NT2/D1 (cell line): ENCODE results near the gene GALNT16.

Experiments used
- YY1 ChIP-seq: IDR thresholded peaks from 2 replicates; pipeline ENCODE4 v1.6.1; 2011; ENCODE audit not compliant: insufficient read length, insufficient read depth
- ZNF274 ChIP-seq: IDR thresholded peaks from 2 replicates; pipeline ENCODE4 v1.6.1; 2011; ENCODE audit warnings: mild to moderate bottlenecking, low read depth, low read length

DNA sequence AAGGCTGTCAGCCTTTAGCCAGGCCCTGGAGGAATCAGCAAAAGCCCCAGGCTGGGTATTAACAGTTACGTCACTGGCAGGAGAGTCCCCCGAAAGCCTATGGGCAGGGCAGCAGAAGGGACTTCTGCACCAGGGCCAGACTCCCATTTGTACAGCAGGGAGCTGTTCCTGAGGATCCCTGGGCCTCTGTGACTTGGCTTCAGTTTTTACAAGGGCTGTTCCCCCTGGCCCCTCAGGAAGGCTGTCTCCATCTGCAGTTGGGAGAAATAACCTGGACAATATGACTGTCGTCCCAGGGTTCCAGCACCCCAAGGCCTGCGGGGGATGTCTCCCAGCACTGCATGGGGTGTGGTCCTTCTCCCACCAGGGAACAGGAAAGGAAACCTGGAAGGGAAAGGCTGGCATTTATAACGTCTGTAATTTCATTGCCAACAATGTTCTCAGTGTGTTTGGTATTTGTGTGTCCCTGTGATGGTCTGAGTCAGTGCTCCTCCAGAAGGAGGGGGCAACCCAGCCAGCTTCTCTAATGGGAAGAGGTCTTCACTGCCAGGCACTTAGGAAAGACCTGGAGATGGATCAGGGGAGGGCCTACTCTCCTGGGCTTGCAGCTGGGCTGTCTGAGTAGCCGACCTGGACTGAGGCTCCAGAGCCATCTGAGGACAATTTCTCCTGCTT is 95.8 kb downstream of the GALNT16 start:
- no peak for TF ChIP-seq ZNF274
- TF ChIP-seq YY1, result no peak
